ENCODE data around the gene HSD17B14. TPM values are rescaled to one million over a fixed set of nuclear protein-coding genes. Genes with fewer than 3 reads are reported as not detected.

The HSD17B14 gene
- total RNA-seq, 4 donors from 2014 or later: 3.5 to 15.1 (median 5.4) TPM

GRCh38 chr19:48802623-48803022, 33.7 kb downstream of the HSD17B14 start:
- TF ChIP-seq CTCF (IDR thresholded peaks at IDR 0.05): no peak
- no peaks in the 10 kb centered on the region for H3K9me3 ChIP-seq
- intact Hi-C loops (cut with DNase I; ENCODE audit: low total_unique reads): no loop called here
- H3K27ac ChIP-seq: peak overlapping the region in 3 of 4 donors; percentile 21 to 49 (median 28)
- no peak for DNase-seq
- H3K4me3 ChIP-seq: no peak overlapping the region
- H3K4me1 ChIP-seq: peaks cover 0 to 16% (median 11%) of the 10 kb centered on the region in 4 donors
- in situ Hi-C loops (cut with MboI; ENCODE audit: low pct_ligation_motif_present in 1 of 4, low pct_unique_long_range_greater_than_20kb in 1 of 4, low sequenced_read_pairs in 3 of 4): no loop called here
- 75 to 78% methylated on average over 1 to 2 of the region's 2 CpGs for WGBS, 2 donors (ENCODE audit: low coverage in 1 of 2)
- no peaks in the 10 kb centered on the region for H3K27me3 ChIP-seq
- H3K36me3 ChIP-seq: no peaks in the 10 kb centered on the region

GRCh38 chr19:48799358-48800300, 36.7 kb downstream of the HSD17B14 start:
- intact Hi-C loops (cut with DNase I; ENCODE audit: low total_unique reads) (loop anchor here (10.0 kb wide), 1 partner anchor 175 kb away; no protein-coding TSS in a partner anchor), in situ Hi-C loops (cut with MboI; ENCODE audit: low pct_ligation_motif_present in 1 of 4, low pct_unique_long_range_greater_than_20kb in 1 of 4, low sequenced_read_pairs in 3 of 4) (no loop called here)
- H3K27ac ChIP-seq: no peak overlapping the region
- H3K36me3 ChIP-seq: no peaks in the 10 kb centered on the region
- no peaks in the 10 kb centered on the region for H3K27me3 ChIP-seq
- TF ChIP-seq POLR2A (IDR thresholded peaks at IDR 0.05) (no peak), POLR2AphosphoS5 (IDR thresholded peaks at IDR 0.05) (no peak), CTCF (IDR thresholded peaks at IDR 0.05) (no peak), EP300 (IDR thresholded peaks at IDR 0.05; ENCODE audit: low read depth) (no peak)
- WGBS, 2 donors (ENCODE audit: low coverage in 1 of 2): 92 to 100% methylated on average over 1 to 39 of the region's 44 CpGs
- DNase-seq: no peak
- H3K4me3 ChIP-seq: no peak overlapping the region
- no peaks in the 10 kb centered on the region for H3K9me3 ChIP-seq
- H3K4me1 ChIP-seq: peaks cover 0 to 18% (median 11%) of the 10 kb centered on the region in 4 donors

DNA sequence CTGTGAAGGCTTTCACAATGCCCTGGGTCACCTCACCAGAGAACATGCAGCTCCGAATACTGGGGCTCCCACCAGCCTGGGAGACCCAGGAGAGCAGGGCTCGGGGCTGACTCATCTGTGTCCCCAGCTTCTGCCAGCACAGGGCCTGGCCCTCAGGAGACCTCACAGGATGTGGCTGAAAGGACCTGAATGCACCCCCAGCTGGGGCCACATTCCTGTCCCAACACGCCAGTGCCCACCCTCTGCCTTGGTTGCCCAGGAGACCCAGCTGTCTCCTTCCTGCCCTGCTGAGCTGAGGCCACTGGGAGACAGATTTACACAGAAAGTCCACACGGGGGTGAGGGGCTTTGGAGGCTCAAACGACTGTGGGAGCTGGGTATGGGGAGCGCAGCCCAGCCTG, 37.4 kb downstream of the HSD17B14 start:
- in situ Hi-C loops (cut with MboI; ENCODE audit: low pct_ligation_motif_present in 1 of 4, low pct_unique_long_range_greater_than_20kb in 1 of 4, low sequenced_read_pairs in 3 of 4): no loop called here
- no peaks in the 10 kb centered on the region for H3K36me3 ChIP-seq
- H3K27ac ChIP-seq: no peak overlapping the region
- H3K4me1 ChIP-seq: peaks cover 0 to 20% (median 12%) of the 10 kb centered on the region in 4 donors
- TF ChIP-seq POLR2AphosphoS5 (IDR thresholded peaks at IDR 0.05) (no peak), EP300 (IDR thresholded peaks at IDR 0.05; ENCODE audit: low read depth) (no peak), POLR2A (IDR thresholded peaks at IDR 0.05) (no peak), CTCF (IDR thresholded peaks at IDR 0.05) (no peak)
- intact Hi-C loops (cut with DNase I; ENCODE audit: low total_unique reads): loop anchor here (10.0 kb wide), 1 partner anchor 176 kb away; no protein-coding TSS in a partner anchor
- DNase-seq: no peak
- H3K27me3 ChIP-seq: no peaks in the 10 kb centered on the region
- no peaks in the 10 kb centered on the region for H3K9me3 ChIP-seq
- no peak overlapping the region for H3K4me3 ChIP-seq
- WGBS, 2 donors (ENCODE audit: low coverage in 1 of 2): 67 to 75% methylated on average over 1 to 5 of the region's 6 CpGs

DNA sequence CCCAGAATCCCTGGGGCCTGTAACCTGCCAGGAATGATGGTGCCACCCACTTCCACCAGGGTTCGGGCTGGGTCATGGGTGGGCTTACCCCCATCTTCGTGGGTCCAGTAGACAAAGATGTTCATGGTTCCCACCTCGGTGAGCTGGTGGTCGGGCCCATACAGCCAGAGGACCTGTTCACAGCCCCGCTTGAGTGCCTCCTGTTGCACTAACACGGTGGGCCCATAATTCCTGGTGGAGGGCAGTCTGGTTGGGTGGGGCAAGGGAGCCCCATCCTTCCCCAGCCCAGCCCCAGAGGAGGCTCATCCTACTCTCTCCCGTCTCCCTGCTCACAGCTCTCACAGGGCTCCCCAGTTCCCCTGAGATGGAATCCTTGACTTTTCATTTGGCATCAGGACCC, 39.2 kb downstream of the HSD17B14 start:
- H3K4me1 ChIP-seq: peaks cover 0 to 20% (median 12%) of the 10 kb centered on the region in 4 donors
- WGBS, 2 donors (ENCODE audit: low coverage in 1 of 2): 81% methylated on average over 7 of the region's 7 CpGs; no CpG with 5 or more reads in 1 of the 2 donors
- no peak for DNase-seq
- H3K27ac ChIP-seq: no peak overlapping the region
- no peak overlapping the region for H3K4me3 ChIP-seq
- no peaks in the 10 kb centered on the region for H3K9me3 ChIP-seq
- intact Hi-C loops (cut with DNase I; ENCODE audit: low total_unique reads) (loop anchor here (10.0 kb wide), 1 partner anchor 178 kb away; no protein-coding TSS in a partner anchor), in situ Hi-C loops (cut with MboI; ENCODE audit: low pct_ligation_motif_present in 1 of 4, low pct_unique_long_range_greater_than_20kb in 1 of 4, low sequenced_read_pairs in 3 of 4) (no loop called here)
- H3K27me3 ChIP-seq: no peaks in the 10 kb centered on the region
- no peak for TF ChIP-seq CTCF (IDR thresholded peaks at IDR 0.05)
- TF ChIP-seq POLR2A (IDR thresholded peaks at IDR 0.05): no peak
- no peak for TF ChIP-seq EP300 (IDR thresholded peaks at IDR 0.05; ENCODE audit: low read depth)
- no peak for TF ChIP-seq POLR2AphosphoS5 (IDR thresholded peaks at IDR 0.05)
- H3K36me3 ChIP-seq: no peaks in the 10 kb centered on the region

Data from transverse colon (tissue), 4 donors.